Measurements from ENCODE around the gene XRCC4.

The XRCC4 gene

DNA sequence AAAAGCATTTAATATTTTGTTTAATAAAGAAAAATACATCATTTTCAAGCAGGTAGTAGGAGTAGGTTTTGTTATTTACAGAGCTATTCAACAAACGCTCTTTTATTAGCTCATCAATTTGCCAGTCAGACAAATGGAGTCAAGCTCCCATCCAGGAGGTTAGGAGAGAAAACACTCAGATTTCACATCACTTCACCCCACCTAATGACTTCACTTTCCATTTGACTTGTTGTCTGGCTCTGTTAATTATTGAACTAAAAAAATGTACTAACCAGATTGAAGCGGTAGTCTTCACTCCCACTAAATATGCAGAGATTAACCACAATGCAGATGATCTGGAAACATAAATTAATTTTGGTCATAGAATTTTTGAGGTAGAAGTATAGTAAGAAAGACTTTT lies 200.6 kb downstream of the XRCC4 start:
- Mint-ChIP-seq H3K9me3 (peaks cover 16% of the 10 kb centered on the region), H3K27me3 (no peaks in the 10 kb centered on the region), H3K27ac (no peak overlapping the region), H3K4me3 (no peak overlapping the region), H3K36me3 (ENCODE audit: low read depth) (peaks cover 21% of the 10 kb centered on the region), H3K4me1 (ENCODE audit: low read depth) (no peaks in the 10 kb centered on the region)

GRCh38 chr5:83281176-83281575 lies 203.8 kb downstream of the XRCC4 start:
- H3K36me3 Mint-ChIP-seq (ENCODE audit: low read depth), result peaks cover 11% of the 10 kb centered on the region
- no peak overlapping the region for H3K4me3 Mint-ChIP-seq
- no peaks in the 10 kb centered on the region for H3K4me1 Mint-ChIP-seq (ENCODE audit: low read depth)
- no peaks in the 10 kb centered on the region for H3K27me3 Mint-ChIP-seq
- peaks cover 3% of the 10 kb centered on the region for H3K9me3 Mint-ChIP-seq
- H3K27ac Mint-ChIP-seq, result no peak overlapping the region

DNA sequence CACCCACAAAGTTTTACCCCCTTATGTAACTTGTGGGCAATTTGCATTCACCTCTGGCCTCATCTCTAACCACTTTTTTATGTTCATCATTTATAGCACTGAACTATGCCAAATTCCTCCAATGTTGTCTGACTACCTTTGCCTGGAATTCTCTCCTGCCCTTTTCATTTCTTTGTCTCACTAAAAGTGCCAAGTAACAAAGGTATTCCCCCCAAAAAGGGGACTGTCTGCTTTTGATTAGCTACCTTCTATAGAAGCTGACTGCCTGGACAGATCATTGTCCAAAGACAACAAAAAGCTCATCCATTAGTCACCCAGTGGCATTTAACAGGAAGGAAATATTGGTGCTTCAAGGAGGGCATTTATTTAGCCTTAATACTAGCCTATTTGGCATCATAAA lies 204.3 kb downstream of the XRCC4 start:
- Mint-ChIP-seq H3K27ac (no peak overlapping the region), H3K4me3 (no peak overlapping the region), H3K9me3 (peaks cover 3% of the 10 kb centered on the region), H3K4me1 (ENCODE audit: low read depth) (no peaks in the 10 kb centered on the region), H3K27me3 (no peaks in the 10 kb centered on the region), H3K36me3 (ENCODE audit: low read depth) (peaks cover 11% of the 10 kb centered on the region)

DNA sequence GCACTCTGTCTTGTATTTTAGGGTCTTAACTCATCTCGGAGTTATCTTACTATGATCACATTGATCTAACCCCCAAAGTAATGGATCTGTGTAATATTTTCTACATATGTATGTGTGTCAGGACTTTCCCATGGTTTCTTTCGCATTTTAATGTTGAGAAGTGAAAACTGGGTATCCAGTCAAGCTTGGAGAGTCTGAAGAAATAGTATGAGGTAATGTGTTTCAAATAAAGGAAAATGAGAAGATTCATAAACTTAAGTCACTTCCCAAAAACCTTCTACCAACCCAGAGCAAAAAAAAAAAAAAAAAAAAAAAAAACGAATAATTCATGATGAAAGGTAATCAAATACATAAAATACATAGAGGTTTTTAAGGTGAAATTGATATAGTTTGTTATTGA lies 206.4 kb downstream of the XRCC4 start:
- peaks cover 11% of the 10 kb centered on the region for H3K36me3 Mint-ChIP-seq (ENCODE audit: low read depth)
- no peak overlapping the region for H3K4me3 Mint-ChIP-seq
- no peak overlapping the region for H3K27ac Mint-ChIP-seq
- H3K27me3 Mint-ChIP-seq, result no peaks in the 10 kb centered on the region
- no peaks in the 10 kb centered on the region for H3K4me1 Mint-ChIP-seq (ENCODE audit: low read depth)
- H3K9me3 Mint-ChIP-seq, result peaks cover 8% of the 10 kb centered on the region

- Mint-ChIP-seq H3K27me3 (no peaks in the 10 kb centered on the region), H3K36me3 (ENCODE audit: low read depth) (peaks cover 4% of the 10 kb centered on the region), H3K4me1 (ENCODE audit: low read depth) (no peaks in the 10 kb centered on the region), H3K4me3 (no peak overlapping the region), H3K9me3 (peaks cover 13% of the 10 kb centered on the region), H3K27ac (no peak overlapping the region)
These were observed 208.5 kb downstream of the XRCC4 start for GRCh38 chr5:83285661-83286398.

DNA sequence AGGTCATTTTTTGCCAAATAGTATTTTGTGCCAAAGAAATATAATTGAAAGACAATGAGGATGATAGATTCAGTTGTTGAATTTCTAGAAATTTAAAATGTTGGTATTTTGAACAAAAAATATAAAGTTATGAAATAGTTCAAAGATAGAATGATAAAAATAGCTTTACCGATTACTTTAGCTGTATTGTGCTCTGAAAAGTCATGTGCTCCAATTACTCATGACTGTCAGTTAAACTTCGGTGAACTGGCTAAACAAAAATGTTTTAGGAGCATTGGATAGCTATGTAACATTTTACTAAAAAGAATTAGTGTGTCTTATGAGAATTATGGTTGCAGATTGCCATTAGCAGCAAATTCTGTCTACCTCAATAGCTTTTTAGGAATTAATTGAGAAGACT lies 216.9 kb downstream of the XRCC4 start:
- Mint-ChIP-seq H3K9me3 (peaks cover 9% of the 10 kb centered on the region), H3K4me3 (no peak overlapping the region), H3K36me3 (ENCODE audit: low read depth) (peaks cover 2% of the 10 kb centered on the region), H3K27me3 (no peaks in the 10 kb centered on the region), H3K27ac (no peak overlapping the region), H3K4me1 (ENCODE audit: low read depth) (no peaks in the 10 kb centered on the region)

GRCh38 chr5:83299353-83299752 lies 222.0 kb downstream of the XRCC4 start:
- Mint-ChIP-seq H3K36me3 (ENCODE audit: low read depth) (peaks cover 16% of the 10 kb centered on the region), H3K4me1 (ENCODE audit: low read depth) (peaks cover 7% of the 10 kb centered on the region), H3K9me3 (peaks cover 10% of the 10 kb centered on the region), H3K27me3 (no peaks in the 10 kb centered on the region), H3K4me3 (no peak overlapping the region), H3K27ac (no peak overlapping the region)

GRCh38 chr5:83306572-83307241 lies 229.4 kb downstream of the XRCC4 start:
- H3K36me3 Mint-ChIP-seq (ENCODE audit: low read depth), result no peaks in the 10 kb centered on the region
- H3K27ac Mint-ChIP-seq, result peak overlapping the region; percentile 64
- H3K9me3 Mint-ChIP-seq, result no peaks in the 10 kb centered on the region
- no peaks in the 10 kb centered on the region for H3K27me3 Mint-ChIP-seq
- peak overlapping the region; percentile 14 for H3K4me3 Mint-ChIP-seq
- H3K4me1 Mint-ChIP-seq (ENCODE audit: low read depth), result peaks cover 12% of the 10 kb centered on the region

GRCh38 chr5:83312663-83313062 lies 235.3 kb downstream of the XRCC4 start:
- H3K9me3 Mint-ChIP-seq, result peaks cover 10% of the 10 kb centered on the region
- peaks cover 5% of the 10 kb centered on the region for H3K36me3 Mint-ChIP-seq (ENCODE audit: low read depth)
- no peak overlapping the region for H3K4me3 Mint-ChIP-seq
- no peaks in the 10 kb centered on the region for H3K4me1 Mint-ChIP-seq (ENCODE audit: low read depth)
- no peaks in the 10 kb centered on the region for H3K27me3 Mint-ChIP-seq
- no peak overlapping the region for H3K27ac Mint-ChIP-seq

GRCh38 chr5:83313436-83313835 lies 236.1 kb downstream of the XRCC4 start:
- Mint-ChIP-seq H3K9me3 (peaks cover 10% of the 10 kb centered on the region), H3K27ac (no peak overlapping the region), H3K4me3 (no peak overlapping the region), H3K27me3 (no peaks in the 10 kb centered on the region), H3K4me1 (ENCODE audit: low read depth) (no peaks in the 10 kb centered on the region), H3K36me3 (ENCODE audit: low read depth) (peaks cover 5% of the 10 kb centered on the region)

GRCh38 chr5:83321483-83322055 lies 244.2 kb downstream of the XRCC4 start:
- no peaks in the 10 kb centered on the region for H3K4me1 Mint-ChIP-seq (ENCODE audit: low read depth)
- H3K27ac Mint-ChIP-seq, result no peak overlapping the region
- no peaks in the 10 kb centered on the region for H3K36me3 Mint-ChIP-seq (ENCODE audit: low read depth)
- no peaks in the 10 kb centered on the region for H3K9me3 Mint-ChIP-seq
- H3K27me3 Mint-ChIP-seq, result no peaks in the 10 kb centered on the region
- no peak overlapping the region for H3K4me3 Mint-ChIP-seq

- Mint-ChIP-seq H3K36me3 (ENCODE audit: low read depth) (no peaks in the 10 kb centered on the region), H3K4me3 (no peak overlapping the region), H3K27ac (no peak overlapping the region), H3K9me3 (no peaks in the 10 kb centered on the region), H3K4me1 (ENCODE audit: low read depth) (no peaks in the 10 kb centered on the region), H3K27me3 (no peaks in the 10 kb centered on the region)
These were observed 245.1 kb downstream of the XRCC4 start for GRCh38 chr5:83322273-83322924.

DNA sequence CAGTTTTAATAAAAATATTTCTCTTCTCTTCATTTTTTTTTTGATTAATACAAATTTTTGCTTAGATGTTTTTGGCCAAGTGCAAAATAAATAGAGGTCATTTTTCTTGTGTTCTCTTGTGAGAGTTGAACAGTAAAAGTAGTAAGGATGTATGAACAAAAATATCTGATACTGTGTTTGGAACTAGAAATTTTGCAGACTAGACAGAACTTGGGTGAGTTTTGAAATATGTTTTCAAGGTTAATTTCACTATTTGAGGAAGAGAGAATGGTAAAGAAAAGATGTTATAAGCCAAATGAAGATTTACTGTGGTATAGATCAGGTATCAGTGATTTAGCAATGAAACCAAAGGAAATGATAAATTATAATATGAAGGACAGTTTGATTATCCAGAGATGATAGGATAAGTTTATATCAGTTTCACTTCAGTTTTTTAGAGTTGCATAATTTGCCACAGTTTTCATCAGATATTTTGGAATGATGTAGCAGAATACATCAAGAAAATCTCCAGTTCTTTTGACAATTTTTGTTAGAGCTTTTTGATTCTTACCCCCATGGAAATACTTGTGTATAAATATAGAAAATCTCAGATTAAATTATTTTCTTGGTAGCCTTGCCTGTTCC lies 246.3 kb downstream of the XRCC4 start:
- Mint-ChIP-seq H3K4me1 (ENCODE audit: low read depth) (no peaks in the 10 kb centered on the region), H3K27me3 (no peaks in the 10 kb centered on the region), H3K4me3 (no peak overlapping the region), H3K9me3 (no peaks in the 10 kb centered on the region), H3K27ac (no peak overlapping the region), H3K36me3 (ENCODE audit: low read depth) (no peaks in the 10 kb centered on the region)

DNA sequence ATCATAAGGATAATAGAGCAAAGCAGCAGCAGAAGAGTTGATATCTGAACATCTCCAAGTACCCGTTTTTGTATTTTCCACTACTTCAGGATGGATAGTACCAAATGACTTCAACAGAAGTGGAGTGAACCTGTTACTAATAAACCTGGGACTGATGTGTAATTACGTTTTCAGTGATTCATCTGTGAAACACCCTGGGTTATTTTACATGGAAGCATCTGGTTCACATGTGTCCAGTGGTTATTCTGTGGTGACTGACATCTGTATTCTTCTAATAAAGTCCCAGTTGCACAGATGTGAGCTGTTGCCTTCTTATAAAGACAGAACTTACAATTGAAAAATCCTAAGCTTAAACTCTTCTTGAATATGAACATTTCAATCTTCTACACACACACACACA lies 254.5 kb downstream of the XRCC4 start:
- Mint-ChIP-seq H3K27me3 (no peaks in the 10 kb centered on the region), H3K4me1 (ENCODE audit: low read depth) (no peaks in the 10 kb centered on the region), H3K9me3 (no peaks in the 10 kb centered on the region), H3K36me3 (ENCODE audit: low read depth) (no peaks in the 10 kb centered on the region), H3K27ac (no peak overlapping the region), H3K4me3 (no peak overlapping the region)
